K562 (cell line): Measurements from ENCODE around the gene HOXB3. TPM values are rescaled to one million over a fixed set of nuclear protein-coding genes. Genes with fewer than 3 reads are reported as not detected.
A peak's percentile ranks its signal among the peaks of the same experiment; 100 is the strongest.

Experiments
- ATAC-seq: fragments of 200-7000 bp; cut with Tn5 transposase; 3 replicates; pipeline ENCODE4 v1.9.1; 2020; ENCODE audit warnings: moderate library complexity
- BruUV-seq: library from RNA; stranded (reverse); fragments of 400-500 nt; replicated peaks from 2 replicates; lab custom pipeline; 2021; lab: Mats Ljungman, UMichigan
- CTCF ChIA-PET: fragments of 300-600 bp; formaldehyde crosslinking; extraction: SDS; loops from one replicate; lab custom pipeline; 2021; ENCODE audit warnings: low intra/inter-chr PET ratio; lab: Yijun Ruan, JAX
- POLR2A ChIA-PET: fragments of 300-600, 350-650 bp; sonication (Branson Sonifier 250); formaldehyde crosslinking; extraction: SDS; loops from one replicate; lab custom pipeline; 2021; ENCODE audit warnings: antibody characterized with exemption, inconsistent platforms; lab: Yijun Ruan, JAX
- DNase-seq, 4 experiments: peaks; one replicate each; pipeline versions ENCODE4 v3.0.0 to v3.0.0-alpha.2; 2011 to 2018; ENCODE audit warnings: low spot score in 3 of 4, mixed read lengths in 3 of 4; ENCODE audit errors: extremely low read depth in 1 of 4
- FAIRE-seq: peaks from 2 replicates; lab custom pipeline; 2011; peaks lifted over from hg19 to GRCh38; lab: Jason Lieb, UNC
- H2AFZ ChIP-seq: 2 replicates; pipeline ENCODE4 v1.6.0; 2011; ENCODE audit warnings: low read depth, low read length, control low read depth, inconsistent platforms
- H3K27ac ChIP-seq: fragments of 200-600 bp; 3 replicates; pipeline ENCODE4 v1.8.0; 2011; ENCODE audit warnings: low read depth, mild to moderate bottlenecking, control low read depth, inconsistent platforms, low read length, moderate library complexity, mixed read lengths; ENCODE audit errors: extremely low read depth
- H3K27me3 ChIP-seq, 2 experiments: fragments of 300-600 bp in 1 of 2; 2 replicates in 1 of 2; 3 replicates in 1 of 2; pipeline versions ENCODE4 v1.6.0 to v1.8.0; 2011; ENCODE audit warnings: inconsistent platforms in 2 of 2, low read length in 2 of 2, mild to moderate bottlenecking in 1 of 2, mixed read lengths in 1 of 2, moderate library complexity in 1 of 2; ENCODE audit not compliant: control insufficient read depth in 2 of 2, insufficient read depth in 2 of 2
- H3K36me3 ChIP-seq: fragments of 300-600 bp; 3 replicates; pipeline ENCODE4 v1.8.0; 2011; ENCODE audit warnings: mild to moderate bottlenecking, low read length, inconsistent platforms; ENCODE audit not compliant: control insufficient read depth, insufficient read depth
- H3K4me1 ChIP-seq, 2 experiments: fragments of 200-600 bp in 1 of 2; replicated peaks in 1 of 2; 2 replicates in 1 of 2; 3 replicates in 1 of 2; pipeline versions ENCODE4 v1.5.1 to v1.8.0; 2011; ENCODE audit warnings: inconsistent platforms in 2 of 2, low read length in 2 of 2, mild to moderate bottlenecking in 1 of 2, mixed read lengths in 1 of 2, moderate library complexity in 1 of 2; ENCODE audit not compliant: control insufficient read depth in 2 of 2, insufficient read depth in 2 of 2
- H3K4me2 ChIP-seq: 2 replicates; pipeline ENCODE4 v1.6.1; 2011; ENCODE audit warnings: low read length, control low read depth, inconsistent platforms, mixed read lengths; ENCODE audit not compliant: insufficient read depth
- H3K4me3 ChIP-seq: fragments of 200-600 bp; sonication (generic), shearing (Covaris generic); 2 replicates; pipeline ENCODE4 v1.5.1; 2016; ENCODE audit warnings: control low read depth, inconsistent platforms
- H3K79me2 ChIP-seq: fragments of 200-600 bp; 3 replicates; pipeline ENCODE4 v1.8.0; 2011; ENCODE audit warnings: low read length, inconsistent platforms; ENCODE audit not compliant: control insufficient read depth, insufficient read depth
- H3K9ac ChIP-seq, 2 experiments: 2 replicates each; pipeline versions ENCODE4 v1.6.0 to v1.6.1; 2011; ENCODE audit warnings: low read depth in 2 of 2, low read length in 2 of 2, control low read depth in 1 of 2, inconsistent platforms in 1 of 2, mild to moderate bottlenecking in 1 of 2, mixed read lengths in 1 of 2; ENCODE audit not compliant: insufficient read depth in 1 of 2
- H3K9me1 ChIP-seq: one replicate; pipeline ENCODE4 v1.6.0; 2011; ENCODE audit warnings: inconsistent platforms, mild to moderate bottlenecking, low read length, moderate library complexity; ENCODE audit not compliant: control insufficient read depth, insufficient read depth
- H3K9me3 ChIP-seq: replicated peaks from 2 replicates; pipeline ENCODE4 v1.5.1; 2011; ENCODE audit warnings: low read depth, low read length, inconsistent platforms; ENCODE audit not compliant: control insufficient read depth, insufficient read depth
- H4K20me1 ChIP-seq: replicated peaks from 2 replicates; pipeline ENCODE4 v1.6.1; 2011; ENCODE audit warnings: low read length, inconsistent platforms, mixed read lengths; ENCODE audit not compliant: control insufficient read depth, insufficient read depth
- ARID1B ChIP-seq: fragments of 450-650 bp; IDR thresholded peaks from 2 replicates; pipeline ENCODE4 v1.6.1; 2016; ENCODE audit warnings: antibody characterized with exemption, mild to moderate bottlenecking, inconsistent platforms
- ATF7 ChIP-seq: fragments of 450-650 bp; IDR thresholded peaks from 2 replicates; pipeline ENCODE4 v1.7.1; 2014; ENCODE audit warnings: mild to moderate bottlenecking, moderate library complexity
- HOMEZ ChIP-seq: fragments of 250-450 bp; sonication (Bioruptor Pico); IDR thresholded peaks from 2 replicates; pipeline ENCODE4 v1.4.0; 2020; ENCODE audit warnings: mild to moderate bottlenecking, moderate library complexity
- KDM5B ChIP-seq: fragments of 200-600 bp; sonication (generic); IDR thresholded peaks from 2 replicates; pipeline ENCODE4 v1.6.1; 2012; ENCODE audit warnings: low read depth, mild to moderate bottlenecking, moderate library complexity, low read length, control low read depth, inconsistent platforms; ENCODE audit not compliant: insufficient replicate concordance
- KLF13 ChIP-seq: fragments of 450-650 bp; IDR thresholded peaks from 2 replicates; pipeline ENCODE4 v1.6.1; 2016; ENCODE audit warnings: missing genetic modification characterization, low read depth, mild to moderate bottlenecking, missing compliant biosample characterization, moderate library complexity, borderline replicate concordance
- MEF2D ChIP-seq: conservative IDR thresholded peaks from 2 replicates; pipeline ENCODE4 v1.6.1; 2016; ENCODE audit warnings: low read depth, missing genetic modification characterization, missing compliant biosample characterization
- POLR2G ChIP-seq: fragments of 200-400 bp; formaldehyde crosslinking; IDR thresholded peaks from 2 replicates; pipeline ENCODE4 v1.6.1; 2017; ENCODE audit warnings: low read depth, mild to moderate bottlenecking, antibody characterized with exemption, low read length, moderate library complexity
- RAD21 ChIP-seq, 2 experiments: fragments of 250-450 bp in 1 of 2; fragments of 450-650 bp in 1 of 2; sonication (Bioruptor Pico) in 1 of 2; formaldehyde crosslinking in 1 of 2; IDR thresholded peaks in 1 of 2; conservative IDR thresholded peaks in 1 of 2; 2 replicates each; pipeline versions ENCODE4 v1.4.0 to v1.8.0; 2020 to 2022; ENCODE audit warnings: mild to moderate bottlenecking in 2 of 2, moderate library complexity in 1 of 2
- RBFOX2 ChIP-seq: fragments of 200-400 bp; formaldehyde crosslinking; IDR thresholded peaks from 2 replicates; pipeline ENCODE4 v1.6.1; 2017; ENCODE audit warnings: low read depth, mild to moderate bottlenecking, low read length, moderate library complexity
- RBM22 ChIP-seq: fragments of 200-400 bp; formaldehyde crosslinking; IDR thresholded peaks from 2 replicates; pipeline ENCODE4 v1.6.1; 2018; ENCODE audit warnings: low read length, low read depth; ENCODE audit not compliant: poor library complexity, severe bottlenecking
- TEAD2 ChIP-seq: fragments of 450-650 bp; IDR thresholded peaks from 2 replicates; pipeline ENCODE4 v1.6.1; 2016; ENCODE audit warnings: missing genetic modification characterization, control low read depth, missing compliant biosample characterization
- ZBED1 ChIP-seq: IDR thresholded peaks from 2 replicates; pipeline ENCODE4 v1.6.1; 2014
- ZEB2 ChIP-seq: fragments of 450-650 bp; IDR thresholded peaks from 2 replicates; pipeline ENCODE4 v1.6.1; 2016
- ZNF695 ChIP-seq: fragments of 450-650 bp; formaldehyde crosslinking; IDR thresholded peaks from 2 replicates; pipeline ENCODE4 v1.4.0; 2020; ENCODE audit warnings: mild to moderate bottlenecking, moderate library complexity
- ZNF740 ChIP-seq, 3 experiments: fragments of 200-800 bp in 1 of 3; sonication (Bioruptor generic) in 1 of 3; sonication (generic) in 1 of 3; formaldehyde crosslinking in 1 of 3; IDR thresholded peaks; 2 replicates each; pipeline versions ENCODE4 v1.6.1 to v1.8.0; 2016 to 2022; ENCODE audit warnings: mild to moderate bottlenecking in 2 of 3, missing compliant biosample characterization in 2 of 3, missing genetic modification characterization in 2 of 3, missing genetic modification reagents in 1 of 3
- ZNF785 ChIP-seq: fragments of 250-450 bp; sonication (Bioruptor Pico); IDR thresholded peaks from 2 replicates; pipeline ENCODE4 v1.4.0; 2020; ENCODE audit warnings: mild to moderate bottlenecking
- ZSCAN29 ChIP-seq: fragments of 450-650 bp; IDR thresholded peaks from 2 replicates; pipeline ENCODE4 v1.6.1; 2017
- WGBS: fragments of 100-300 bp; shearing (Covaris generic); methylation state at CpG from one replicate; pipeline ENCODE4 v1.1.6; 2016; ENCODE audit warnings: low coverage, mixed read lengths; ENCODE audit not compliant: insufficient coverage; ENCODE audit errors: missing lambda C conversion rate; 5-methylcytosine and 5-hydroxymethylcytosine counted together
- in situ Hi-C: fragments of 300-500 bp; cut with MboI; formaldehyde crosslinking; loops from 4 replicates; pipeline ENCODE4 v1.15.0; 2018; ENCODE audit warnings: inconsistent platforms, mixed read lengths
- intact Hi-C: fragments of 100-400 bp; cut with micrococcal nuclease; formaldehyde crosslinking; loops from 2 replicates; pipeline ENCODE4 v1.14.2; 2022
- polyA plus RNA-seq, 8 experiments: library from polyadenylated mRNA; depleted of rRNA in 4 of 8; stranded (reverse) in 5 of 8; unstranded in 3 of 8; fragments of >200 nt; fragmentation: Nextera tagmentation in 2 of 8; fragmentation: Illumina TruSeq in 1 of 8; extraction: Ambion mirVana in 2 of 8; extraction: Trizol in 1 of 8; gene quantifications; 2 replicates each; pipeline versions ENCODE4 v1.2.1 to v1.2.3, GENCODE V29; 2011 to 2014; ENCODE audit warnings: inconsistent platforms in 1 of 8, missing spikeins in 1 of 8
- total RNA-seq, 7 experiments: library from RNA; depleted of rRNA in 6 of 7; stranded (reverse); fragments of >200 nt in 6 of 7; fragmentation: Illumina TruSeq in 2 of 7; extraction: Trizol in 2 of 7; gene quantifications; 2 replicates each; pipeline versions ENCODE4 v1.2.1 to v1.2.3, GENCODE V29; 2011 to 2021; ENCODE audit warnings: low replicate concordance in 1 of 7
- TF ChIP-seq, protein P1 (sequence below): fragments of 200-800 bp; sonication (Bioruptor generic); IDR thresholded peaks from 2 replicates; pipeline ENCODE4 v1.6.1; 2017; ENCODE audit warnings: missing genetic modification characterization, missing compliant biosample characterization

The HOXB3 gene
- total and polyA plus RNA-seq, 9 of the 15 experiments (the other 6 are each of a cell fraction or from before 2014, with no cell fraction given): 2.4 to 41.3 (median 20.2) TPM

DNA sequence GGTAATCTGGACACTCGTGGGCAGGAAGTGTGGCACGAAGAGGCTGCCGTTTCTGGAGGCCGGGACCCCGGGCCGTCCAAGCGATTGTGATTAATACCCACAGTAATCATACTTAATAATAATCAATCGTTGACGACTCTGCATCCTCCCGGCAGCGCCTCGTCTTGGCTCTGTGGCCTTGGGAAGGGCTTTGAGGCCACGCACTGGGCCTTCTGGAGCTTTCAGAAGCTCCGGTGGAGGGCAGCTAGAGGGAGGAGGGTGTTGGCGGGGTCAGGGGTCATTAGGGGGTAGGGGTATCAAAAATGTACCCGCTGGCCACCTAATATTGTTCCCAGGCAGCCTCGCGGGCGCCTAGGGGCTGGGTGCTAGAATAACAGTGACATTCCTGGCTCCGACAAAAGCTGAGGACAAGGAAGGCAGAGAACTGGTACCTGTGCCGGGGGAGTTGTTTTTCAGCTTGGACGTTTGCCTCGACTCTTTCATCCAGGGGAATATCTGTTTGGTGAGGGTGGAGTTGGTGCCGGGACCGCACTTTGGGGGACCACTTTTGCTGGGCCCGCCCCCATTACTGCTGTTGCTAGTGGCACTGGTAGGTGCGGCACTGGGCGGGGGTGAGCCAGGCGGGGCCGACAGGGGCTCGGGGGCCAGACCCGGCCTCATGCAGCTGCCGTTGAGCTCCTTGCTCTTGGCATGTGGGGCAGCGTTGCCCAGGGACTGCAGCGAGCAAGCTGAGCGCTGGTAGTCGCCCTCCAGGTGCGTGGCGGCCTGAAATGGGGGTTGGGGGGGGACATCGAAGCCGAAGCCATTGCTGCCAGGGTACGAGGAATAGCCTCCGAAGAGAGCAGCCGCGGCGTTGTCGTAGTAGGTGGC, 38.2 kb downstream of the HOXB3 start:
- intact Hi-C loops: no loop called here
- Histone ChIP-seq H2AFZ (no peak overlapping the region), H3K9me3 (no peaks in the 10 kb centered on the region), H3K27me3 (no peaks in the 10 kb centered on the region), H3K9ac (no peak overlapping the region), H3K4me3 (no peak overlapping the region), H3K9me1 (no peaks in the 10 kb centered on the region), H3K4me2 (no peak overlapping the region), H3K36me3 (peaks cover 59% of the 10 kb centered on the region; the same call in 2 of the 3 replicates), H3K79me2 (peaks cover 67% of the 10 kb centered on the region), H4K20me1 (no peaks in the 10 kb centered on the region), H3K4me1 (peaks cover 44 to 58% of the 10 kb centered on the region in 2 experiments), H3K27ac (no peak overlapping the region)
- 97% methylated on average over 28 of the region's 47 CpGs for WGBS
- BruUV-seq: no TSS peak
- no peak for ATAC-seq
- FAIRE-seq: no peak
- CTCF ChIA-PET: no interaction called here
- in situ Hi-C loops: no loop called here
- POLR2A ChIA-PET: interaction anchor here (0.5 to 1.0 kb wide), 4 partner anchors 10 to 36 kb away, joined by 3 read pairs; no protein-coding TSS in a partner anchor
- DNase-seq: no peak
- TF ChIP-seq ZNF695 (CRISPR knock-in tag) (no peak), ZBED1 (no peak), ARID1B (no peak), KLF13 (no peak), ZNF785 (CRISPR knock-in tag) (no peak), MEF2D (tag) (no peak), ZEB2 (no peak), POLR2G (peak; percentile 57), ATF7 (no peak), RAD21 (CRISPR knock-in tag; conservative IDR thresholded peaks at IDR 0.05 in 1 of 2, IDR thresholded peaks at IDR 0.05 in 1 of 2) (no peak), HOMEZ (CRISPR knock-in tag) (no peak), ZNF740 (CRISPR knock-in tag; IDR thresholded peaks at IDR 0.05) (no peak), ZNF740 (tag; IDR thresholded peaks at IDR 0.05) (no peak), TEAD2 (no peak), ZSCAN29 (no peak), KDM5B (no peak), RBFOX2 (peak; percentile 50), RBM22 (peak; percentile 27)
- TF ChIP-seq, protein P1, sequence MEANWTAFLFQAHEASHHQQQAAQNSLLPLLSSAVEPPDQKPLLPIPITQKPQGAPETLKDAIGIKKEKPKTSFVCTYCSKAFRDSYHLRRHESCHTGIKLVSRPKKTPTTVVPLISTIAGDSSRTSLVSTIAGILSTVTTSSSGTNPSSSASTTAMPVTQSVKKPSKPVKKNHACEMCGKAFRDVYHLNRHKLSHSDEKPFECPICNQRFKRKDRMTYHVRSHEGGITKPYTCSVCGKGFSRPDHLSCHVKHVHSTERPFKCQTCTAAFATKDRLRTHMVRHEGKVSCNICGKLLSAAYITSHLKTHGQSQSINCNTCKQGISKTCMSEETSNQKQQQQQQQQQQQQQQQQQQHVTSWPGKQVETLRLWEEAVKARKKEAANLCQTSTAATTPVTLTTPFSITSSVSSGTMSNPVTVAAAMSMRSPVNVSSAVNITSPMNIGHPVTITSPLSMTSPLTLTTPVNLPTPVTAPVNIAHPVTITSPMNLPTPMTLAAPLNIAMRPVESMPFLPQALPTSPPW (CRISPR knock-in tag): 0 out of 2 replicates have a peak, but pooled peaks have one; percentile 3
